ENCODE measurements around the gene AP1S3.

DNA sequence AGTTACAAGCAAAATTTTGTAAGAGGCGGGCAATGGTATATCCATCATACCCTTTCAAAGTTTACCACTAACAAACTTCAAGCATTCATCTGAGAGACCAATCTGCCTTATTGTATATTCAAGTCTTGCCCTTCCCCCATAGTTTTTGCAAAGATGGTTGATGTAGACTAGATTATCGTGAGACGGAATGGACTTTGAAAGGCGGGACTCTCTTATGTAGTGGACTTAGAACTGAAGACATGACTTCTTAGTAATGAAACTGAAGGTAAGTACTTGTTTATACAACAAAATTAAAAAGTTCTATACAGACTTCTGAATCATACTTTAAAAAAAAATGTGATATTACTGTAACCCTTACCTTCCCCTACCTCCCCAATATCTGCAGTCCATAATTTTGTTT, 10.4 kb downstream of the AP1S3 start:
- TF ChIP-seq POLR2AphosphoS5 (IDR thresholded peaks at IDR 0.05; ENCODE audit: borderline replicate concordance, low read depth, low read length): no peak
- no peak for TF ChIP-seq EZH2 (IDR thresholded peaks at IDR 0.05)
- TF ChIP-seq FOXP2 (optimal IDR thresholded peaks at IDR 0.05; ENCODE audit: control extremely low read depth, extremely low read length, insufficient read depth): no peak
